Melanocyte of skin (primary cell): ENCODE measurements around the gene PRG2. TPM values are rescaled to one million over a fixed set of nuclear protein-coding genes. Genes with fewer than 3 reads are reported as not detected.

ENCODE experiments used
- total RNA-seq, 2 donors: library from RNA; depleted of rRNA; stranded (reverse); fragments of >200 nt; gene quantifications; 2 replicates each; pipeline ENCODE4 v1.2.3, GENCODE V29; 2012

PRG2 gene, protein sequence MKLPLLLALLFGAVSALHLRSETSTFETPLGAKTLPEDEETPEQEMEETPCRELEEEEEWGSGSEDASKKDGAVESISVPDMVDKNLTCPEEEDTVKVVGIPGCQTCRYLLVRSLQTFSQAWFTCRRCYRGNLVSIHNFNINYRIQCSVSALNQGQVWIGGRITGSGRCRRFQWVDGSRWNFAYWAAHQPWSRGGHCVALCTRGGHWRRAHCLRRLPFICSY
- under 1 TPM; under 0.01 to 0.69 TPM for total RNA-seq

DNA sequence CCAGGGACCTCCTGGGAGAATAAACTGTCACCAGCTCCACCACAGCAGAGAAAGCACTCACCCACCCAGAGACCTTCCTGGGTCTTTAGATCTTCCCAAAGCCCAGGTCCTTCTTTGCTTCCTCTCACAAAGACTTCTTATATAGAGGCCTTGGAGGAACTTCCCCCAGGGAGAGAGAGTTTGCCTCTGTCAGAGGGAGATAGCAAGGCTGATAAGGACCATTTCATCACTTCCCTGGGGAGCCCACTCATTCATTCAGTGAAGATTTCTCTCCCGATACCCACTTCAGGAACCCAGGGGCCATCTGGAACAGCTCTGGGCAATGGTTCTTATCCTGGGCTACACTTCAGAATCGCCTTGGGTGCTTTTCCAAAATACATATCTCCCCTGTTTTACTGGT is at the start of gene PRG2:
Gene PRG2 (minus strand): TSS at position 116 of the 400 bp plus-strand sequence. CDS start 706 bp downstream, outside the sequence.

DNA sequence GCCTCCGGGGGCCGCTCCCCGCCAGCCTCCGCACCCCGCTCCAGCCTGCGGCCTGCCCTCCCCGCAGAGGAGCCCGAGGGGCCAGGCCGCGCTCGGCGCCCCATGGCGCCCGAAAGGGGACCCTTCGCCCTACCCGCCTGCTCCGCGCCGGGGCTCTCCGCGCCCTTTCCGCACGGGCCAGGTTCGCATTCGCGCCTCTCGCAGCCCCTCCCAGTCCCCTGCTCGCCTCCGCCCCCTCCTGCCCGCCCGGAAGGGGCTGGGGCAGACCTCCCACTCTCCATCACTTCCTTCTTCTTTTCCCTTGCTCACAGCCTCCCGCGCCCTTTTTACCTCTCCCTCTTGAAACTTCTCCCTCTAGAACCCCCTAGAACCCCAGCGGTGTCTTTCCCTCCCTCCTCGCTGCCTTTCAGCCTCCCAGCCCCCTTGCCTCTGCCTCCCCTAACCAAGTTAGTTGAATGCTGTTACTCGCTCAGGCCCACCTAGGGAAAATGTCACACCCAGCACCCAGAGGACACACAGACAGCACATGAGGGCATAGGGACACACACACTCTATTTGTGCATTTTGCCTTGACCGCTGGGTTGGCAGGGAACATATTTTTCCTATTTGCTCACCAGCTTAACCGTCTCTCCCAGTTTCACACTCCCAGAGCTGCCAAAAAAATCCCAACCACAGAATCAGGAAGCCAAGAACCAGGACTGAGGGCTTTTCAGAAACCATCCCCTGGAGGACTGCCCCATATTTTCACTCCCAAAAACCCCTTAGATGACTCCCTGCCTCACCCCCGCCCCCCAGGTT is 36.7 kb upstream of the PRG2 start, which contains the start of gene SLC43A3:
Gene SLC43A3 (minus strand): TSS at position 193 of the 798 bp plus-strand sequence. CDS start 949 bp downstream, outside the sequence.

DNA sequence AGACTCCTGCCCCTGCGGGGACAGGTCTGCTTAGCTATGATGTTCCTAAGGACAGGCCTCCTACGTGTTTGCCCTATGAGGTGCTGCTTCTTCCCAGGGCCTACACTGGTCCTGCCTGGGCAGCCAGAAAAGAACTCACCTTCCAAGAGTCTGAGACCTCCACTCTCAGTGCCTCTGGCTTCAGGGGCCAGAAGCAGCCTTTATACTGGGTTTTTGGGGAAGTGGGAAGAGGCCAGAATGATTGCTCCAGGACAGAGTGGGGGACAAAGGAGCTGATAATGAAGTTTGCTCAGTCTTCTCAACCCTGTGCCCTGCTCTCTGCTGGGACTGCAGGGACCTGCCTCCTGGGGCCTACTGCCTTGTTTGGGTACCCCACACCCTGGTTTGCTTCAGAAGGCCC is 9.5 kb downstream of the PRG2 start, which contains the start of gene PRG3:
Gene PRG3 (minus strand): TSS at position 176 of the 400 bp plus-strand sequence. CDS start 442 bp downstream, outside the sequence.

DNA sequence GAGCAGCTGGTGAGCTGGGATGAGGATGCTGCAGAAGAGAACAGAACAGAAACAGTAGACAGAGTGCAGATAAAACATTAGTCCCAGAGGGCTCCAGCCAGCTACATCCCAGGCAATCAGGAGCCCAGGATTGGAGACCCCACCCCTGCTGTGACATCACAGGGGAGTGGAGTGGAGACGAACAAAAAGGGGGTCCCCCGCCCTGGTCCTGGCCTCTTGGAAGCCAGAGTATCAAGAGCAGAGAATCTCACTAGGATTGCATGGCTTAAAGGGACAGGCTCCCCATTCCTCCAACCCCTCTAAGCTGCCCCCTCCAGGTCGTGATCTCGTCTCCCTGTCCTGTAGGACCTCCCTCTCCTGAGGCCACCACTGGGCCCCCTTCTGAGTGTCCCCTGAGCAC is 52.3 kb downstream of the PRG2 start, which contains the start of gene P2RX3:
Gene P2RX3 (plus strand): TSS at position 211 of the 400 bp plus-strand sequence. CDS start 199 bp downstream, outside the sequence.

Other genes starting within 250 kb of the PRG2 start
- gene LRRC55, start 208.7 kb downstream of the PRG2 start, total RNA-seq: not detected
- not detected for gene APLNR, start 153.4 kb downstream of the PRG2 start, total RNA-seq
- 10 to 100 TPM; 20.3 to 22.7 TPM for gene TNKS1BP1, start 65.7 kb downstream of the PRG2 start, total RNA-seq
- gene SSRP1, start 54.8 kb downstream of the PRG2 start, total RNA-seq: 10 to 100 TPM; 47.5 to 78.9 TPM
- not detected for gene P2RX3, start 52.3 kb downstream of the PRG2 start, total RNA-seq
- gene PRG3, start 9.5 kb downstream of the PRG2 start, total RNA-seq: not detected
- 100 to 1,000 TPM; 319 to 645 TPM for gene SLC43A3, start 36.5 kb upstream of the PRG2 start, total RNA-seq
- under 1 TPM; under 0.01 to 0.67 TPM for gene RTN4RL2, start 69.9 kb upstream of the PRG2 start, total RNA-seq
- gene SLC43A1, start 125.1 kb upstream of the PRG2 start, total RNA-seq: 10 to 100 TPM in 1 of 2 donors, 1 to 10 TPM in 1; 5.2 to 17.0 TPM
- 10 to 100 TPM; 19.6 to 72.9 TPM for gene TIMM10, start 140.1 kb upstream of the PRG2 start, total RNA-seq
- not detected for gene SMTNL1, start 146.9 kb upstream of the PRG2 start, total RNA-seq
- 100 to 1,000 TPM; 169 to 295 TPM for gene UBE2L6, start 177.0 kb upstream of the PRG2 start, total RNA-seq
- gene SERPING1, start 207.0 kb upstream of the PRG2 start, total RNA-seq: 1 to 10 TPM; 8.3 to 8.9 TPM